Keratinocyte (primary cell): Measurements from ENCODE around the gene RPL39L. TPM values are rescaled to one million over a fixed set of nuclear protein-coding genes. Genes with fewer than 3 reads are reported as not detected.

Source experiments
- DNase-seq: peaks from one replicate; pipeline ENCODE4 v3.0.0-alpha.2; 2011; ENCODE audit warnings: low read depth, missing footprints, low spot score
- FAIRE-seq: peaks from 2 replicates; lab custom pipeline; 2011; peaks lifted over from hg19 to GRCh38; lab: Jason Lieb, UNC
- H2AFZ ChIP-seq: 2 replicates; pipeline ENCODE4 v1.6.0; 2012; ENCODE audit warnings: low read length, control low read depth, inconsistent platforms; ENCODE audit not compliant: control insufficient read depth
- H3K27ac ChIP-seq: 2 replicates; pipeline ENCODE4 v1.5.1; 2011; ENCODE audit warnings: low read length; ENCODE audit not compliant: control insufficient read depth, insufficient read depth
- H3K27me3 ChIP-seq: 3 replicates; pipeline ENCODE4 v1.6.0; 2011; ENCODE audit warnings: low read length; ENCODE audit not compliant: control insufficient read depth, insufficient read depth; ENCODE audit errors: extremely low read depth
- H3K36me3 ChIP-seq, 2 experiments: 2 replicates in 1 of 2; 3 replicates in 1 of 2; pipeline ENCODE4 v1.5.1; 2011; ENCODE audit warnings: low read length in 2 of 2, mild to moderate bottlenecking in 1 of 2; ENCODE audit not compliant: control insufficient read depth in 2 of 2, insufficient read depth in 2 of 2; ENCODE audit errors: extremely low read depth in 1 of 2
- H3K4me1 ChIP-seq: 3 replicates; pipeline ENCODE4 v1.5.1; 2011; ENCODE audit warnings: low read length; ENCODE audit not compliant: control insufficient read depth, insufficient read depth; ENCODE audit errors: extremely low read depth
- H3K4me2 ChIP-seq: 3 replicates; pipeline ENCODE4 v1.6.0; 2011; ENCODE audit warnings: low read depth, low read length; ENCODE audit not compliant: control insufficient read depth, insufficient read depth; ENCODE audit errors: extremely low read depth
- H3K4me3 ChIP-seq, 3 experiments: fragments of 200-600 bp in 1 of 3; sonication (generic) in 1 of 3; 2 replicates in 2 of 3; 3 replicates in 1 of 3; pipeline ENCODE4 v1.5.1; 2011 to 2016; ENCODE audit warnings: low read length in 3 of 3, mild to moderate bottlenecking in 3 of 3, control low read depth in 2 of 3, inconsistent platforms in 1 of 3, low read depth in 1 of 3, mixed read lengths in 1 of 3, mixed run types in 1 of 3, moderate library complexity in 1 of 3; ENCODE audit not compliant: control insufficient read depth in 2 of 3, insufficient read depth in 2 of 3; ENCODE audit errors: extremely low read depth in 1 of 3
- H3K79me2 ChIP-seq: 2 replicates; pipeline ENCODE4 v1.6.0; 2012; ENCODE audit warnings: low read length; ENCODE audit not compliant: control insufficient read depth, insufficient read depth
- H3K9ac ChIP-seq: 3 replicates; pipeline ENCODE4 v1.6.0; 2011; ENCODE audit warnings: low read length; ENCODE audit not compliant: control insufficient read depth, insufficient read depth; ENCODE audit errors: extremely low read depth
- H3K9me1 ChIP-seq: 3 replicates; pipeline ENCODE4 v1.6.0; 2011; ENCODE audit warnings: low read length; ENCODE audit not compliant: control insufficient read depth, insufficient read depth; ENCODE audit errors: extremely low read depth
- H3K9me3 ChIP-seq: 2 replicates; pipeline ENCODE4 v1.5.1; 2012; ENCODE audit warnings: low read depth, low read length; ENCODE audit not compliant: control insufficient read depth
- H4K20me1 ChIP-seq: 3 replicates; pipeline ENCODE4 v1.6.0; 2011; ENCODE audit warnings: low read length; ENCODE audit not compliant: control insufficient read depth, insufficient read depth; ENCODE audit errors: extremely low read depth
- EZH2 ChIP-seq: IDR thresholded peaks from one replicate; pipeline ENCODE4 v1.6.1; 2012; ENCODE audit warnings: inconsistent platforms, mild to moderate bottlenecking, low read length, moderate library complexity
- dilution Hi-C: fragments of 300-500 bp; cut with MboI; formaldehyde crosslinking; loops from one replicate; pipeline ENCODE4 v1.7.0; 2020; ENCODE audit warnings: low sequenced_read_pairs; ENCODE audit not compliant: extremely low pct_ligation_motif_present
- polyA plus RNA-seq, 5 experiments: library from polyadenylated mRNA; depleted of rRNA in 3 of 5; stranded (reverse) in 3 of 5; stranded (forward) in 1 of 5; unstranded in 1 of 5; fragments of >200 nt; gene quantifications; 1 replicate in 1 of 5; 2 replicates in 3 of 5; 3 replicates in 1 of 5; pipeline versions ENCODE4 v1.2.1 to v1.2.3, GENCODE V29; 2011 to 2012; ENCODE audit warnings: missing spikeins in 2 of 5, low read depth in 1 of 5, low replicate concordance in 1 of 5
- TF ChIP-seq, protein P1 (sequence below), 3 experiments: IDR thresholded peaks in 1 of 3; conservative IDR thresholded peaks in 1 of 3; optimal IDR thresholded peaks in 1 of 3; 2 replicates in 2 of 3; 3 replicates in 1 of 3; pipeline versions ENCODE3 to v1.5.1; 2011; ENCODE audit warnings: low read length in 3 of 3, mild to moderate bottlenecking in 3 of 3, moderate library complexity in 2 of 3, control low read depth in 1 of 3, inconsistent platforms in 1 of 3; ENCODE audit not compliant: insufficient read depth in 2 of 3; ENCODE audit errors: extremely low read depth in 1 of 3

Gene RPL39L
- polyA plus RNA-seq, 1 donor (not counting 4 experiments of a cell fraction or from before 2014, with no cell fraction given), result 20.0 TPM

DNA sequence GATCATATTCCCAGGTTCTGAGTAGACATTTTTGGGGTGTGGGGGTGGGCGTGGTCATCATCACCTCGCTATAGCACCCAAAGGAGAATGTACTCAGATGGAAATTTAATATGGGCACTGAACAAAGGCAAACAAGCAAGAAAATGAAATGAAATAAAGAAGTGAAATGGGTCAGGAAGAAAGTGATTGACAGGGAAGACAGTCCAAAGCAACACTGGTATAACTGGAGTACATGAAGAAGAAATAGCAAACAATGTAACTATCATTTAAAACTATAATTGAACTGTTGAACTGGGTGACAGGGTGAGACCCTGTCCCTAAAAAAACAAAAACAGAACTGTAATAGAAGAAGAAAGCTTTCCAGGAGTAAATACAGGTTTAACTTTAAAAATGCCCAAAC is 24.8 kb downstream of the RPL39L start:
- FAIRE-seq, result no peak
- Histone ChIP-seq H3K9me1 (no peaks in the 10 kb centered on the region), H2AFZ (no peak overlapping the region)

DNA sequence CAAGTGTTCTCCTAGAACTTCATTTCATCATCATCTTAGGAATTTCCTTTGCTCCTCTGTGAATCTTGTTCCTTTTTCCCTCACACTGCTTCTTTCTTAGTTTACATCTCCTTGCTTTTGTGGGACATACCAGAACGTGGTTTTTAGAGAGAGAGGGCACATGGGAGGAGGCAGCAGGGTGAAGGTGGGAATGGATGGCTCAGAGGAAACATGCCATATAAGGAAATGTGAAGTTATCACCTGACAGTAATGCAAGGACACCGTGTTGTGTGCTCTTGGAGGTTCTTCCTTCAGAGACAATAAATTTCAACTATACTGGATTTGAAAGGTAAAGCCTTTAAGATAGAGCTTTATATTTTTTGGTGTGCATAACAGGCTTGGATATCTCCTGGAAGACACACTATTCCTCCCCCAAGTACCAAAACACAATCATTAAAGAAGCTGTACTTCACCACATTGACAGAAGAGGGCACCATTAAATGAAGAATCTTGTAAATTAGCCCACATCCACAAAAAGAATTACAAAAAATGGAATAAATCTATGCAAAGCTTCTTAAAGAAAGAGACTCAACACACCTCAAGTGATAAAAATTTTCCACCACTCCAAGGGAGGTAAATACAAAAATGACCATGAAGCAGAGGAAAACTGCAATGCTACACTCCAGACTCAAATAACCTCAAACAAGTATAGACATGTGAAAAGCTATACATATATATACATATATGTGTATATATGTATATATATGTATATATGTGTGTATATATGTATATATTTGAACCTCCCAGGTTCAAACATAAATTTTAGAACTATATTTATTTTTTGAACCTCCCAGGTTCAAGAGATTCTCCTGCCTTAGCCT is 26.1 kb downstream of the RPL39L start:
- FAIRE-seq (no peak), DNase-seq (no peak)
- dilution Hi-C loops, result no loop called here

More for the DNA sequence above, 24.8 kb downstream of the RPL39L start:
- DNase-seq, result no peak
- dilution Hi-C loops, result no loop called here
- no peak for TF ChIP-seq EZH2
- TF ChIP-seq, protein P1, sequence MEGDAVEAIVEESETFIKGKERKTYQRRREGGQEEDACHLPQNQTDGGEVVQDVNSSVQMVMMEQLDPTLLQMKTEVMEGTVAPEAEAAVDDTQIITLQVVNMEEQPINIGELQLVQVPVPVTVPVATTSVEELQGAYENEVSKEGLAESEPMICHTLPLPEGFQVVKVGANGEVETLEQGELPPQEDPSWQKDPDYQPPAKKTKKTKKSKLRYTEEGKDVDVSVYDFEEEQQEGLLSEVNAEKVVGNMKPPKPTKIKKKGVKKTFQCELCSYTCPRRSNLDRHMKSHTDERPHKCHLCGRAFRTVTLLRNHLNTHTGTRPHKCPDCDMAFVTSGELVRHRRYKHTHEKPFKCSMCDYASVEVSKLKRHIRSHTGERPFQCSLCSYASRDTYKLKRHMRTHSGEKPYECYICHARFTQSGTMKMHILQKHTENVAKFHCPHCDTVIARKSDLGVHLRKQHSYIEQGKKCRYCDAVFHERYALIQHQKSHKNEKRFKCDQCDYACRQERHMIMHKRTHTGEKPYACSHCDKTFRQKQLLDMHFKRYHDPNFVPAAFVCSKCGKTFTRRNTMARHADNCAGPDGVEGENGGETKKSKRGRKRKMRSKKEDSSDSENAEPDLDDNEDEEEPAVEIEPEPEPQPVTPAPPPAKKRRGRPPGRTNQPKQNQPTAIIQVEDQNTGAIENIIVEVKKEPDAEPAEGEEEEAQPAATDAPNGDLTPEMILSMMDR (optimal IDR thresholded peaks at IDR 0.05 in 1 of 3, IDR thresholded peaks at IDR 0.05 in 1 of 3, conservative IDR thresholded peaks at IDR 0.05 in 1 of 3; ENCODE audit: extremely low read depth in 1 of 3, insufficient read depth in 2 of 3, low read length in 3 of 3), result no peak
- H3K4me1 ChIP-seq, result no peaks in the 10 kb centered on the region
- H3K27me3 ChIP-seq, result no peaks in the 10 kb centered on the region
- no peaks in the 10 kb centered on the region for H4K20me1 ChIP-seq
- H3K4me3 ChIP-seq, result no peak overlapping the region
- no peaks in the 10 kb centered on the region for H3K9me3 ChIP-seq
- H3K36me3 ChIP-seq, result no peaks in the 10 kb centered on the region
- no peak overlapping the region for H3K27ac ChIP-seq
- no peak overlapping the region for H3K9ac ChIP-seq
- no peak overlapping the region for H3K4me2 ChIP-seq
- H3K79me2 ChIP-seq, result no peaks in the 10 kb centered on the region

More for the DNA sequence above, 26.1 kb downstream of the RPL39L start:
- H3K27me3 ChIP-seq, result no peaks in the 10 kb centered on the region
- no peaks in the 10 kb centered on the region for H4K20me1 ChIP-seq
- H3K36me3 ChIP-seq, result no peaks in the 10 kb centered on the region
- no peak overlapping the region for H3K27ac ChIP-seq
- H3K79me2 ChIP-seq, result no peaks in the 10 kb centered on the region
- no peak for TF ChIP-seq EZH2
- TF ChIP-seq, protein P1 (optimal IDR thresholded peaks at IDR 0.05 in 1 of 3, IDR thresholded peaks at IDR 0.05 in 1 of 3, conservative IDR thresholded peaks at IDR 0.05 in 1 of 3; ENCODE audit: extremely low read depth in 1 of 3, insufficient read depth in 2 of 3, low read length in 3 of 3), result peak in 2 of 3 experiments; percentile 32 to 42
- no peak overlapping the region for H2AFZ ChIP-seq
- no peak overlapping the region for H3K9ac ChIP-seq
- H3K9me1 ChIP-seq, result no peaks in the 10 kb centered on the region
- H3K4me3 ChIP-seq, result no peak overlapping the region
- no peaks in the 10 kb centered on the region for H3K4me1 ChIP-seq
- no peak overlapping the region for H3K4me2 ChIP-seq
- no peaks in the 10 kb centered on the region for H3K9me3 ChIP-seq
